Activated gamma-delta T cell treated with anti-CD3 and anti-CD28 coated beads, Interleukin-2, amount 50 U/mL, for 16 hours (primary cell): ENCODE measurements around the gene DNAJC22.
A peak's percentile ranks its signal among the peaks of the same experiment; 100 is the strongest.
"Not testable (repeated sequence)": the region's sequence is repeated elsewhere in the genome, so short reads cannot be mapped to it uniquely, and the experiment has no call there.

Source experiments
- DNase-seq: peaks from one replicate; pipeline ENCODE4 v3.0.0-alpha.2; 2020; ENCODE audit warnings: low read depth

Gene DNAJC22

GRCh38 chr12:49346659-49347310, at the start of gene DNAJC22:
TSS of gene DNAJC22 (plus strand) at chr12:49346888. CDS start at chr12:49348873, 1,985 bp downstream.
- no peak for DNase-seq

- no peak for DNase-seq
Observed at GRCh38 chr12:49297695-49298060, 49.0 kb upstream of the DNAJC22 start.

DNA sequence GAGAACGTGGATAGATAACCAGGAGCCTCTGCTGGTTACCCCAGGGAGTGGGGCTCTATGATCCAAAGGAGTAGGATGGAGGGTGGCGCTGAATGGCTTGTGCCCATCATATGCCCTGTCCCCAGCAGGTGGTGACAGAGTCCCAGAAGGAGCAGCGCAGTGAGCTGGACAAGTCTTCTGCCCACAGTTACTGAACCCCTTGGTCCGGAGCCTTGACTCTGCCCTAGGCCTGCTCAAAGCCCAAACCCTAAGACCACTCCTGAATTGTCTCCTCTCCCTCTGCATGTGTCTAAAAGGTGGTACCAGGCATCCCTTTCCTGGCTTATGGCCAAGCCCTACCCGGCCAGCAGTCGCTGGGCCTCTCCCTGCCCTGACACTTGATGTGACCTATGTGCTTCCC, 48.5 kb upstream of the DNAJC22 start:
- DNase-seq = no peak

GRCh38 chr12:49301760-49302159, 44.9 kb upstream of the DNAJC22 start:
- DNase-seq = no peak

DNA sequence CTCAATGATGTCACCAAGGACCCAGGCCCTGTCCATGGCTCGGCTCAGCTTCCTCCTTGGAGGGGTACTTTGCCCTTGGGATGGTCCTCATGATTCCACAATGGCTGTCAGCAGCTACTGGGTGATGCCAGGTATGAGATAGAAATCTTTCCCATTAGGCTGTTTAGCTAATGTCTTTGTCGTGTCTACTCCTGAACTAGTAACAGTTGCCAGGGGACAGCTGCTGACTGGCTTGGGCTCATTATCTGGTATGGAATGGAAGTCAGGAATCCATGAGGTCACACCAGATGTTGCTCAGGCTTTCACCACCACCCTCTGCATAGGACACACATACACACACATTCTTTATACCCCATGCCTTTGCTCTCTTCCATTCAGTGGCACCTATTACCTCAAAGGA, 42.5 kb upstream of the DNAJC22 start:
- no peak for DNase-seq

DNA sequence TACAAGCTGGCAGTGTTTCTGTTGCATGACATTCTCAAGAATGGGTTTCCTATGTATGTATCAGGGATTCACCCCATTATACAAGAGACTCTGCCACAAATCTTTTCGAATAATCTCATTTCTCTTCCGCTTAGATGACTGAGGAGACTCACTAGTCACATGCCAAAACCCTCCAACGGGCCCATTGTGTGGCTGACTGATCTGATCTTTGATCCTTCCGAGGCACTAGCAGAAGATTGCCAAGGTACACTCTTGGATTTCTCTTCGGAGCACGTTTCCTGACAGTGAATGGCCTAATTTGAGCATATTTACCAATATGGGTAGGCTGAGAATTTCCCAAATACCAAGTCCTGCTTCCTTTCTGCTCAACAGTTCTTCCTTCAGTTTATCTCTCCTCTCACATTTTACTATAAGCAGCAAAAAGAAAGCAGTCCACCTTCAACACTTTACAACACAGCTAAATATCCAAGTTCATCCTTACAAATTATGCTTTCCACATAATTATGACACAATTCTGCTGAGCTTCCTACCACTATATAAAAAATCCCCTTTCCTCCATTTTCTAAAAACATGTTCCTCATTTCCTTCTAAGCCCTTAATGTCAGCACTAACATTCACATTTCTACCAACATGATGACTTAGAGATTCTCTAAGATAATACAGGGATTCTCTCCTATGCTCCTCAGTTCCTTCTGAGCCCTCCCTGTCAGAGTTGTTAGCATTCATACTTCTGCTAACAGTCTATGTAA, 40.8 kb upstream of the DNAJC22 start:
- no peak for DNase-seq

GRCh38 chr12:49309386-49309785, 37.3 kb upstream of the DNAJC22 start:
- no peak for DNase-seq

DNA sequence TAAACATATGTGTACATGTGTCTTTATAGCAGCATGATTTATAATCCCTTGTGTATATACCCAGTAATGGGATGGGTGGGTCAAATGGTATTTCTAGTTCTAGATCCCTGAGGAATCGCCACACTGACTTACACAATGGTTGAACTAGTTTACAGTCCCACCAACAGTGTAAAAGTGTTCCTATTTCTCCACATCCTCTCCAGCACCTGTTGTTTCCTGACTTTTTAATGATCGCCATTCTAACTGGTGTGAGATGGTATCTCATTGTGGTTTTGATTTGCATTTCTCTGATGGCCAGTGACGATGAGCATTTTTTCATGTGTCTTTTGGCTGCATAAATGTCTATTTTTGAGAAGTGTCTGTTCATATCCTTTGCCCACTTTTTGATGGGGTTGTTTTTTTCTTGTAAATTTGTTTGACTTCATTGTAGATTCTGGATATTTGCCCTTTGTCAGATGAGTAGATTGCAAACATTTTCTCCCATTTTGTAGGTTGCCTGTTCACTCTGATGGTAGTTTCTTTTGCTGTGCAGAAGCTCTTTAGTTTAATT, 36.2 kb upstream of the DNAJC22 start:
- DNase-seq = not testable (repeated sequence)

- no peak for DNase-seq
Observed at GRCh38 chr12:49314811-49315210, 31.9 kb upstream of the DNAJC22 start.

- not testable (repeated sequence) for DNase-seq
Observed at GRCh38 chr12:49317118-49317517, 29.6 kb upstream of the DNAJC22 start.

DNA sequence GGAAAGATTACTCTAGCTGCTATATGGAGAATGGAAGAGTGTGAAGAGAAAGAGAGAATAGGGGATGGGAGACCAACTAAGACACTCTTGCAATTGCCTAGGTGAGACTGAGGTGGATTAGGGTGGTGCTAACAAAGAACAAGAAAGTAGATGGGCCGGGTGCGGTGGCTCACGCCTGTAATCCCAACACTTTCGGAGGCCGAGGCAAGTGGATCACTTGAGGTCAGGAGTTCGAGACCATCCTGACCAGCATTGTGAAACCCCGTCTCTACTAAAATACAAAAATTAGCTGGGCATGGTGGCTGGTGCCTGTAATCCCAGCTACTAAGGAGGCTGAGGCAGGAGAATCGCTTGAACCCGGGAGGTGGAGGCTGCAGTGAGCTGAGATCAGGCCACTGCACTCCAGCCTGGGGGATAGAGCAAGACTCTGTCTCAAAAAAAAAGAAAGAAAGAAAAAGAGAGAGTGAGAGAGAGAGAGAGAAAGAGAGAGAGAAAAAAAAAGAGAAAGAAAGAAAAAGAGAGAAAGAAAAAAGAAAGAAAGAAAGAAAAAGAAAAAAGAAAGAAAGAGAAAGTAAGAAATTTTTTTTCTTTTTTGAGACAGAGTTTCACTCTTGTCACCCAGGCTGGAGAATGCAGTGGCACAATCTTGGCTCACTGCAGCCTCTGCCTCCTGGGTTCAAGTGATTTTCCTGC, 26.1 kb upstream of the DNAJC22 start:
- not testable (repeated sequence) for DNase-seq

DNA sequence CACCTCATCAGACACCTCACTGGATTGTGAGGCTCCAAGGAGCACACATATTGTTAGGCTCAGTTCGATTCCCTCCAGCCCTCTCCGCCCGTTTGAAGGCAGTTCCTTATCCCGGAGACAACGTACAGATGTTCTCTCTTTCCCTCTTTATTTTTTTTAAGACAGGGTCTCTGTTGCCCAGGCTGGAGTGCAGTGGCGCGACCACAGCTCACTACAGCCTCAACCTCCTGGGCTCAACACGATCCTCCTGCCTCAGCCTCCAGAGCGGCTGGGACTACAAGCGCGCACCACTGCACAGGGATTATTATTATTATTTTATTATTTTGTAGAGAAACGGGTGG, 24.4 kb upstream of the DNAJC22 start:
- DNase-seq = no peak

GRCh38 chr12:49322708-49323523, 23.8 kb upstream of the DNAJC22 start, which contains the start of gene TROAP:
TSS of gene TROAP (plus strand) at chr12:49323255. CDS start at chr12:49323609, 354 bp downstream.
- peak; percentile 95 for DNase-seq

GRCh38 chr12:49323524-49324097, 23.1 kb upstream of the DNAJC22 start:
- no peak for DNase-seq

- DNase-seq = no peak
Observed at GRCh38 chr12:49325606-49326005, 21.1 kb upstream of the DNAJC22 start.

DNA sequence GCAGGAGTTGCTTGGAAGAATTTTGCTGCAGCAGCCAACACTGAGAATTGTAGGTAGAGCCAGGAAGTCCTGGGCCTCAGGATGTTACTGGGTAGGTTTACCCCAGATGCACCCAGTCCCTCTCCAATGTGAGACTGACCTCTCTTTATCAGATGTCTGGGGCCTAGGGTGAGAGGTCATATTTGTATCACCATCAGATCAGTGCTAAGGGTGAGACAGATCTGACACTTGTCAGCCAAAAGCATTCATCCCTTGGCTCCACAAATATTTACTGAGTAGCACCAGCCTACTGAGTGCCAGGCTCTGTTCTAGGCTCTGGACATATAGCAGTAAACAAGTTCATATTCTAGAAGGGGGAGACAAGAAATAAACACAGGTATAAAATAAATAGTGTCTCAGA, 19.3 kb upstream of the DNAJC22 start:
- DNase-seq = no peak

- DNase-seq = no peak
Observed at GRCh38 chr12:49327887-49328286, 18.8 kb upstream of the DNAJC22 start.

GRCh38 chr12:49328816-49329215, 17.9 kb upstream of the DNAJC22 start:
- DNase-seq = no peak

GRCh38 chr12:49330032-49330619, 16.6 kb upstream of the DNAJC22 start:
- DNase-seq = no peak

GRCh38 chr12:49330631-49331379, 15.9 kb upstream of the DNAJC22 start:
- no peak for DNase-seq
